MM.1S (cell line): ENCODE results near the gene EDN3.

Experiments
- DNase-seq: peaks from one replicate; pipeline ENCODE4 v3.0.0-alpha.2; 2015
- H2AFZ ChIP-seq: fragments of 300-600 bp; sonication (generic); 2 replicates; pipeline ENCODE4 v1.6.0; 2016; ENCODE audit warnings: antibody characterized with exemption, low read length
- H3F3A ChIP-seq: fragments of 300-600 bp; sonication (generic); 2 replicates; pipeline ENCODE4 v1.6.1; 2016; ENCODE audit warnings: mild to moderate bottlenecking, antibody characterized with exemption, low read length, moderate library complexity, mixed read lengths; ENCODE audit not compliant: insufficient read depth
- H3K27ac ChIP-seq: fragments of 300-600 bp; sonication (generic); 2 replicates; pipeline ENCODE4 v1.5.1; 2016; ENCODE audit warnings: mild to moderate bottlenecking, low read length
- H3K27me3 ChIP-seq: fragments of 300-600 bp; sonication (generic); replicated peaks from 2 replicates; pipeline ENCODE4 v1.6.0; 2016; ENCODE audit warnings: low read length; ENCODE audit not compliant: insufficient read depth
- H3K36me3 ChIP-seq: fragments of 300-600 bp; sonication (generic); replicated peaks from 2 replicates; pipeline ENCODE4 v1.6.1; 2016; ENCODE audit warnings: mild to moderate bottlenecking, low read length, mixed read lengths; ENCODE audit not compliant: insufficient read depth
- H3K4me1 ChIP-seq: fragments of 300-600 bp; sonication (generic); 2 replicates; pipeline ENCODE4 v1.6.1; 2016; ENCODE audit warnings: low read length, mixed read lengths
- H3K4me2 ChIP-seq: fragments of 300-600 bp; sonication (generic); 2 replicates; pipeline ENCODE4 v1.6.0; 2016; ENCODE audit warnings: low read depth, low read length
- H3K4me3 ChIP-seq: fragments of 300-600 bp; sonication (generic); 2 replicates; pipeline ENCODE4 v1.5.1; 2016; ENCODE audit warnings: low read length, mixed read lengths
- H3K79me2 ChIP-seq: fragments of 300-600 bp; sonication (generic); 2 replicates; pipeline ENCODE4 v1.6.1; 2016; ENCODE audit warnings: mixed run types, low read length, mixed read lengths
- H3K9ac ChIP-seq: fragments of 300-600 bp; sonication (generic); 2 replicates; pipeline ENCODE4 v1.6.1; 2016; ENCODE audit warnings: low read length, mixed read lengths
- H3K9me2 ChIP-seq: fragments of 300-600 bp; sonication (generic); replicated peaks from 2 replicates; pipeline ENCODE4 v1.6.1; 2016; ENCODE audit warnings: mild to moderate bottlenecking, low read length, mixed read lengths; ENCODE audit not compliant: insufficient read depth
- H3K9me3 ChIP-seq: fragments of 300-600 bp; sonication (generic); replicated peaks from 2 replicates; pipeline ENCODE4 v1.6.1; 2016; ENCODE audit warnings: mild to moderate bottlenecking, low read length, mixed read lengths; ENCODE audit not compliant: insufficient read depth
- H4K20me1 ChIP-seq: fragments of 300-600 bp; sonication (generic); 2 replicates; pipeline ENCODE4 v1.6.1; 2016; ENCODE audit warnings: mild to moderate bottlenecking, low read length, moderate library complexity, mixed read lengths; ENCODE audit not compliant: insufficient read depth
- EZH2 ChIP-seq: fragments of 300-600 bp; sonication (generic); optimal IDR thresholded peaks from 2 replicates; pipeline ENCODE3; 2017; ENCODE audit warnings: low read depth, mild to moderate bottlenecking, antibody characterized with exemption, low read length, mixed read lengths
- EZH2phosphoT487 ChIP-seq: fragments of 300-600 bp; sonication (generic); IDR thresholded peaks from 2 replicates; pipeline ENCODE4 v1.6.1; 2018; ENCODE audit warnings: antibody characterized with exemption, low read length
- TF ChIP-seq, protein P1 (sequence below): fragments of 300-600 bp; sonication (generic); IDR thresholded peaks from 2 replicates; pipeline ENCODE4 v1.5.1; 2016; ENCODE audit warnings: antibody characterized with exemption, low read length, mixed read lengths

The EDN3 gene

DNA sequence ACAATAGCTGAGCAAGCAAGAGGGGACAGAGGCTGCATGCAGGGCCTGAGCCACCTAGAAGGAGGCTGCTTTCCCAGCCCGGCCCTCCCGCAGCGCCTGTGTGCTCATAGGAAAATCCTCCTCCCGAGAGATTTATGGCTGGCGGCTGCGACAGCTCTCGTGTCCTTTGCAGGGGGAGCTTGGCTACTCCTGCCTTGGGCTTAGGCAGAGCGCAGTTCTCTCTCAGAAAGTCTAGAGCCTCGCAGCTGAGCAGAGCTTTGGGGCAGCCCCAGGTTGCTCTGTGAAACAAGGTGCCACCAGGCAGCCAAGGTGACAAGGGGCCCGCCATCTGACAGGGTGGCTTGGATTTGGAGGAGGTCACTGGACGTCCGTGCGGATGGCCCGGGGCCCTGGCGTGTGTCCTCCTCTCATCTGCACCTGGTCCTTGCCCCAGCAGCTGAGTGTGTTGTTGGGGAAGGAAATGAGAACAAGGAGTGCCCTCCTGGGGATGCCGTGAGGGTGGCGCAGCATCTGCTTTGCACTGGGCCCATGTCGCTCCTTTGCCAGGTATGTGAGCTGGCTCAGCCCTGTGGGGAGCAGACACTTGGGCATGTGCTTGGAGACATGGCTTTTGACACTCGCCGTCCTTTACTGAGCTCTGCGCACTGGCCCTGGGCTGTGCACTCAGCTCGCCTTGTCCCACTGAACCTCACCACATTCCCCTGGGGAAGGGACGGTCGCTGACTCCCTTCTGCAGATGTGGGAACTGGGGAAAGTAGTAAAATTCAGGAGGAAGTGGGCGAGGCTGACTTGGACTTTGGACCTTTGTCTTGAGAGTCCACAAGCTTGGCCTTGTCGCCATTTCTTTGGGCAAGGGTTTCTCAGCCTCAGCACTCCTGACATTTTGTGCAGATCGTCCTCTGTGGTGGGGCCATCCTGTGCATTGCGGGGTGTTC lies 41.9 kb downstream of the EDN3 start:
- peaks cover 33% of the 10 kb centered on the region for H3K27me3 ChIP-seq
- no peak overlapping the region for H3K4me2 ChIP-seq
- no peaks in the 10 kb centered on the region for H3K79me2 ChIP-seq
- DNase-seq, result no peak
- no peak overlapping the region for H3K27ac ChIP-seq
- no peak overlapping the region for H3K4me3 ChIP-seq
- no peaks in the 10 kb centered on the region for H3F3A ChIP-seq
- H3K9ac ChIP-seq, result no peak overlapping the region
- H3K9me3 ChIP-seq, result no peaks in the 10 kb centered on the region
- no peak overlapping the region for H2AFZ ChIP-seq
- H3K4me1 ChIP-seq, result no peaks in the 10 kb centered on the region
- TF ChIP-seq EZH2 (no peak), EZH2phosphoT487 (no peak)
- TF ChIP-seq, protein P1, sequence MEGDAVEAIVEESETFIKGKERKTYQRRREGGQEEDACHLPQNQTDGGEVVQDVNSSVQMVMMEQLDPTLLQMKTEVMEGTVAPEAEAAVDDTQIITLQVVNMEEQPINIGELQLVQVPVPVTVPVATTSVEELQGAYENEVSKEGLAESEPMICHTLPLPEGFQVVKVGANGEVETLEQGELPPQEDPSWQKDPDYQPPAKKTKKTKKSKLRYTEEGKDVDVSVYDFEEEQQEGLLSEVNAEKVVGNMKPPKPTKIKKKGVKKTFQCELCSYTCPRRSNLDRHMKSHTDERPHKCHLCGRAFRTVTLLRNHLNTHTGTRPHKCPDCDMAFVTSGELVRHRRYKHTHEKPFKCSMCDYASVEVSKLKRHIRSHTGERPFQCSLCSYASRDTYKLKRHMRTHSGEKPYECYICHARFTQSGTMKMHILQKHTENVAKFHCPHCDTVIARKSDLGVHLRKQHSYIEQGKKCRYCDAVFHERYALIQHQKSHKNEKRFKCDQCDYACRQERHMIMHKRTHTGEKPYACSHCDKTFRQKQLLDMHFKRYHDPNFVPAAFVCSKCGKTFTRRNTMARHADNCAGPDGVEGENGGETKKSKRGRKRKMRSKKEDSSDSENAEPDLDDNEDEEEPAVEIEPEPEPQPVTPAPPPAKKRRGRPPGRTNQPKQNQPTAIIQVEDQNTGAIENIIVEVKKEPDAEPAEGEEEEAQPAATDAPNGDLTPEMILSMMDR, result no peak
- no peaks in the 10 kb centered on the region for H4K20me1 ChIP-seq
- no peaks in the 10 kb centered on the region for H3K36me3 ChIP-seq
- no peaks in the 10 kb centered on the region for H3K9me2 ChIP-seq

DNA sequence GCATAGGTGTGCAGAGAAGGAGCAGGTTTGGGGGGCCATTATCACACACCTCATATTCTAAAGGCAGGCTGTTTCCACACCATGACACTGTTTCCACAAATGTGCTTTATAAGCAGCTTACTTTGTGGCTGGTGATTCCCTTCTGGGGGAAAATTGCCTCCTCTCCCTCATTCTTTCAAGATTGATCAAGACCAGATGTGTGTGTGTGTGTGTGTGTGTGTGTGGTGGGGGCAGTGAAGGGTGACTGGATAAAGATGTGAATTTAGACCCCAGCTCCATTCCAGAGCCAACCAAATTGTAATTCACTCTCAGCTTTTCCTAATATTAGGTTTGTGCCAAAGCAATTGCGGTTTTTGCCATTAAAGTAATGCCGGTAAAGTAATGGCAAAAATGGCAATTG lies 45.6 kb downstream of the EDN3 start:
- Histone ChIP-seq H2AFZ (no peak overlapping the region), H3K27me3 (peaks cover 44% of the 10 kb centered on the region), H3K27ac (no peak overlapping the region), H3K9ac (no peak overlapping the region), H3K79me2 (no peaks in the 10 kb centered on the region), H3F3A (no peaks in the 10 kb centered on the region), H3K4me1 (no peaks in the 10 kb centered on the region), H3K4me2 (no peak overlapping the region), H3K9me3 (no peaks in the 10 kb centered on the region), H3K36me3 (no peaks in the 10 kb centered on the region), H3K9me2 (no peaks in the 10 kb centered on the region), H4K20me1 (no peaks in the 10 kb centered on the region), H3K4me3 (no peak overlapping the region)
- no peak for TF ChIP-seq EZH2phosphoT487
- TF ChIP-seq, protein P1, result no peak
- no peak for TF ChIP-seq EZH2
- DNase-seq, result no peak

DNA sequence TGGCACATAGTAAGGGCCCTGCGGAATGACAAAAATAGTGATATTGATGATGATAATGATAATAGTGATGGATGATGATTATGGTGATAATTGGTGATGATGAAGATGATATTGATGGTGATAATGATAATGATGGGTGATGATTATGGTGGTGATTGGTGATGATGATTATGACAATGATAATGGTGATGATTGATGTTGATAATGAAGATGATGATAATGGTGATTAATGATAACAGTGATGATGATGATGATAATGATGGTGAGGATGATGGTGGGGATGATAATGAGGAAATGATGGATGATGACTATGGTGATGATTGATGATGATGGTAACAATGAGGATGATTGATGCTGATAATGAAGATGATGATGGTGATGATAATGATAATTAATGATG lies 48.9 kb downstream of the EDN3 start:
- no peaks in the 10 kb centered on the region for H3K4me1 ChIP-seq
- peaks cover 64% of the 10 kb centered on the region for H3K27me3 ChIP-seq
- H3K4me2 ChIP-seq, result no peak overlapping the region
- no peaks in the 10 kb centered on the region for H3K79me2 ChIP-seq
- no peak for TF ChIP-seq EZH2phosphoT487
- TF ChIP-seq, protein P1, result no peak
- no peak for TF ChIP-seq EZH2
- H3K27ac ChIP-seq, result no peak overlapping the region
- H2AFZ ChIP-seq, result no peak overlapping the region
- H4K20me1 ChIP-seq, result no peaks in the 10 kb centered on the region
- no peak for DNase-seq
- H3F3A ChIP-seq, result no peaks in the 10 kb centered on the region
- no peaks in the 10 kb centered on the region for H3K9me2 ChIP-seq
- no peaks in the 10 kb centered on the region for H3K9me3 ChIP-seq
- H3K4me3 ChIP-seq, result no peak overlapping the region
- H3K9ac ChIP-seq, result no peak overlapping the region
- H3K36me3 ChIP-seq, result no peaks in the 10 kb centered on the region
